LHCN-M2 (cell line): ENCODE measurements around the gene CD8A. TPM values are rescaled to one million over a fixed set of nuclear protein-coding genes. Genes with fewer than 3 reads are reported as not detected.
"Not testable (repeated sequence)": the region's sequence is repeated elsewhere in the genome, so short reads cannot be mapped to it uniquely, and the experiment has no call there.

Source experiments
- DNase-seq: peaks from one replicate; pipeline ENCODE4 v3.0.0-alpha.2; 2012; ENCODE audit warnings: low read depth
- total RNA-seq: library from RNA; depleted of rRNA; stranded (reverse); fragments of >200 nt; gene quantifications from 2 replicates; pipeline ENCODE4 v1.2.3, GENCODE V29; 2014

The CD8A gene
- total RNA-seq, 1 experiment from 2014 or later: not detected

GRCh38 chr2:86776532-86776931 is 14.2 kb downstream of the CD8A start:
- DNase-seq: no peak

- DNase-seq: no peak
Measured at GRCh38 chr2:86775338-86775737, 15.4 kb downstream of the CD8A start.

GRCh38 chr2:86774862-86775261 is 15.9 kb downstream of the CD8A start:
- no peak for DNase-seq

GRCh38 chr2:86772611-86773010 is 18.1 kb downstream of the CD8A start:
- DNase-seq: no peak

- DNase-seq: no peak
Measured at GRCh38 chr2:86770816-86771301, 19.9 kb downstream of the CD8A start.

DNA sequence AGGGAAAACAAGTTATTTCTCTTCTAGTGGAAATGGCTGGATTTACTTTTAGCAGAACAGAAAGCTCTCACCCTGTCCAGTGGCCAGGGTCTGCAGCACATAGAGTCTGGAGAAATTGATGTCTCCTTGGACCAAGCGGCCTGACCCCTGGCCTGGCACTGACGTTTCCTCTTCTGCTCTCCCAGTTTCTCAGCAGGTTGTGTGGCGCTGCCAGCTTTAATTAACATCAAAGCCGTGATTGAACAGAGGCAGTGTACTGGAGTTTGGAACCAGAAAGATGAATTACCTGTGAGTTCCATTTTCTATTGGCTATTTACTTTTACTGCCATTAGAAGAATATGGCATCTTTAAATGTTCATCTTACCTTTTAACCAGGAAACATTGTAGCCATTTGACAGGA is 20.9 kb downstream of the CD8A start:
- DNase-seq: no peak

GRCh38 chr2:86768189-86768949 is 22.3 kb downstream of the CD8A start:
- DNase-seq: no peak

DNA sequence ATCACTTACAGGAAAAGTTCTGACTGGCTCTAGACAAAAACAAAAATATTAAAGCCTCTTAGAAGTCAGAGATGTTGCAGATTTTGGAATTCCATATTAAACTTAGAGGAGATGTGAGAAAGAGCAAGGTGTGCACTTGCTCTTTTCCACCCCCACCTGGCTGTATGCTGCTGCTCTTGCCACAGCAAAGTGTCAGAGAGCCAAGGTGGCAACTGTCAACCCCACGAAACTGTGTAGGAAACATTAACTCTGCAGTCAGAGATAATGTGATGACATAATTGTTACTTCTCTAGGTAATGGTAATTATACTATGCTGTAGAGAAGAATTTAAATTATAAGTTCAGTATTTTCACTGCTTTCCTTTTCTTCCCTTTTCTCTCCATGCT is 25.4 kb downstream of the CD8A start:
- DNase-seq: no peak

DNA sequence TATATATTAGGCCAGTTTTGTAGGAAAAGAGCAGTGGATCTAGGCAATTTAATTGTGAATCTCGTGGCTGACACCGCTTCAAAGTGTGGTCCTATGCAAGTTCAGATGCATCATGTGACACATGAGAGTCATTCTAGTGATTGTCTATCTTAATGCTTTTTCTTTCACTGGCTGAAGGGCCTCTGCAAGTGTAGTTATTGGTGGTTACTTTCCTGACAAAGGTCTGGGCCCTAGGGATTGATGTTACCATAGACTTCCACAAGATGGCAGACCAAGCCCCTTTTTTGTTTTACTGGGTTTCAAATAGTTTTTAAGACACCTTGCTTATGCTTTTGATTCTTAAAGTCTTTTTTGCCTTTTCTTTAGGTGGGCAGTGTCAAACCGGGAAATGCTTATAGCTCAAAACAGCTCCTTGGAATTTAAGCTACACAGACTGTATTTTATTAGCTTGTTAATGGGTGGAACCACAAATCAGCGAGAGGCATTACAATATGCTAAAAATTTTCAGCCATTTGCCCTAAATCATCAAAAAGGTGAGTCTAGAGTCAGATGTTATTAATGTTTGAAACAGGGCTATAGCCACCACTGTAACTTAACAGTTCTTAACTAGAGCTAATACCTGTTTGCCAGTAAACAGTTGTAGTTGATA is 25.9 kb downstream of the CD8A start:
- peak; percentile 42 for DNase-seq

- DNase-seq: peak; percentile 27
Measured at GRCh38 chr2:86760371-86760770, 30.3 kb downstream of the CD8A start.

DNA sequence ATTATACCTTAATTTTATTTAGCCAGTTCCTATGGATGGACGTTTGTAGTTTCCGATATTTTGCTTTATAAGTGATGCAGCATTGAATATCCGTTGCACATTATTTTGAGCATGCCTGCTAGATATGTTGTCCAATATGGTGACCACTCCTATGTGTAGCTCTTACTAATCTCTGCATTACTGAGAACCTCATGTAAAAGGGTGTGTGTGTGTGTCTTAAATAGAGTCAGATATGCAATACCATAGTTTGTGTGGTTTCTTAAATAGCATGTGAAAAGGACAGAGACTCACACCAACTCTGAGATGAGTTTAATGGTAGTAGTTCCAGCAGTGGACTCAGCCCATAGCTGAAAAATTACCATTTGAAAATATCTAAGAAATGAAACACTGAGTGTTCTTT is 32.3 kb downstream of the CD8A start:
- DNase-seq: no peak

DNA sequence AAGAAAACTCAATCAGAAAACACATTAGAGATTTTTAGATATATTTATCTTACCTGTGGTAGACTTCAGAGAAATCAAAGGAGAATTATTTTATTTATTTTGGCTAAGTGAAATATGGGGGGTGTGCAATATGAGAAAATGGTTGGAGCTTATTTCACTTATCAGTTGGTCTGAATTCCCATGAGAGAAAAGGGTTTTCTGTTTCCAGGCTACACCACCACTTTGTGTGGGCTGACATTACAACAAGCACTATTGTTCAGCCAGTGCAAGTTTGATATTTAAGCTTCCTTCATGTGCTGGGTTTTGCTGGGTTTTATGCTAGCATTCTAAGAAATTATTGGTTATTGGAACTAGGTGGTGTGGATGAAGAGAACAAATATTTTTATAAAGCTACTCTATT is 37.1 kb downstream of the CD8A start:
- no peak for DNase-seq

- no peak for DNase-seq
Measured at GRCh38 chr2:86752934-86753333, 37.8 kb downstream of the CD8A start.

- no peak for DNase-seq
Measured at GRCh38 chr2:86751778-86752177, 38.9 kb downstream of the CD8A start.

GRCh38 chr2:86750240-86750839 is 40.4 kb downstream of the CD8A start:
- DNase-seq: peak; percentile 16

DNA sequence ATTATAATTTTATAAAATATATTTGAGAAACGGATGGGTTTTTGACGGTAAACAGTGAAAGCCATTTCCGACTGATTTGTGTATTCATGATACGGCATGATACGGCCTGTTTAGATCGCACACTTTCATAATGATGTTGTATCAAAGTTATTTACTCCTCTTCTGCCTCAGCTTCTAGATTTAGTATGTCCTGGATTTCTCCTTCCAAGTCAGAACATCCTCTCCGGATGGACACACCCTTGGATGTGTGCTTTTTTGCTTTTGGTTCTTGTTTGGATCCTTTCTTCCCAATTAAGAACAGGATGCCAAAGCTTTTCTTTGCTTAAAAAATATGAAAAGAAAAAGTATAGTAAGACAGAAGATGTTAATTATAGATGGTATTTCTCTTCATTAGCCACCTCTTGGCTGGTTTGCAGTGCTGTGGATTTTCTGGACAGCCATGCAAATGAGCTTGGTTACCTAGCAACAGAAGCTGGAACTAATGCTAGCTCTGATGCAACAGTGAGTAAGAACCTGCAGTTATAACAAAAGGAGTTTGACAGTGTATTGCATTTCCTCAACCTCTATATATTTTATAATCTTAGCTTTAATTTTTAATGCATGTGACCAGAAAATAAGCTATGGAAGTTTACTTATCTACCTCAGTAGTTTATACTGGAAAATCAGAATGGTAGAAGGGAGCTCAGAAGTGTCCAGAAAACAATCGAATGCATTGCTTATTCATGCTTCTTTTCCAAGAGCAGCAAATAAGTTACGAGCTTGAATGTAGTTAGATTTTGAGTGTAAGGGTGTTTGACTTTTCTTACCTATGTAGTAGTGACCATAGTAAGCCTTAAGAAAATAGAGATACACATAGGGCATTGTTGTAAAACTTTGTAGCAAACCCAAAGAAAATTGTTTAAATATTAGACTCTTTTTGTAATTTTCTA is 42.7 kb downstream of the CD8A start:
- DNase-seq: peak; percentile 44

GRCh38 chr2:86746939-86747338 is 43.8 kb downstream of the CD8A start:
- no peak for DNase-seq

DNA sequence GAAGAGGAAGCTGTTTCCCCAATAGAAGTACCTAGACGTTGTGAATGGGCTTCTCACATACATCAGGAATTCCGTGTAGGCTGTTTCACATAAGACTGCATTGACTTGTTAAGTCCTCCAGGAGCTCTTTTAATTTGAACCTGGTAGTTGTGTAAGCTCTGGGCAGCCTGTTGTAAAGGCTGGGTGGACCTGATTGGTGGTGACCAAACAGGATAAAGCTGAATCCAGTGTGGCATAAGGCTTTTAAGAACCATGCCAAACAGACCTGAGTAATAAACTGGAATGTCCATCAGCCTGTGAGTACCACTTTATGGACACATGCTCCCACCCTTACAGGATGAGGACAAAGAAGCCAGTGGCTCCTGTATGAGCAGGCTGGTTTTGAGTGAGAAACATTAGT is 46.6 kb downstream of the CD8A start:
- no peak for DNase-seq

DNA sequence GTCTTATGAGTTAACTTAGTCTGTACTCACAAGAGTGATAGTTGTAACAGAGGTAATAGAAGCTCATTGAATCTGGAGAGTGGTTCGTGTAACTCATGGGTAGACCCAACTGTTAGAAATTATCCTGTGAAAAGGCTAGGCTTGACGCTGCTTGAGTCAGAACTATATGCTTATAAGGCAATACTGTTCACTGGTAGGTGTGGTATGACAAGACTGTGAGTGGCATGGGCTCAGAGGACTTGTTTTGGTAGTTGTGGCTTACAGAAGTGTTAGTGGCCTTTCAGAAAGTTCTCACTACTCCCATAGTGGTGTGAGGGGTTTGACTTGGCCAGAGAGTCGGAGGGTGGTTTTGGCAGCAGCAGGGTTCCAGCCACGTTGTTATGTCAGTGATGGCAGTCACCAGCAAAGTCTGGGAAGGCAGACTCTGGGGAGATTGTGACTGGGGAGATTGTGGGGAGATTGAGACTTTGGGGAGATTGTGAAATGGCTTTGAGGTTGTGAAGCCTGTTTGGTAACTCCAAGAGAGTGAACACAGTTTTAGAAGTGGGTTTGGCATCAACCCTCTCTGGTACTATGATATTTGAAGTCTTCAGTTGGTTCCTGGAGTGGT is 48.7 kb downstream of the CD8A start:
- DNase-seq: not testable (repeated sequence)

- DNase-seq: not testable (repeated sequence)
Measured at GRCh38 chr2:86739889-86740288, 50.8 kb downstream of the CD8A start.

DNA sequence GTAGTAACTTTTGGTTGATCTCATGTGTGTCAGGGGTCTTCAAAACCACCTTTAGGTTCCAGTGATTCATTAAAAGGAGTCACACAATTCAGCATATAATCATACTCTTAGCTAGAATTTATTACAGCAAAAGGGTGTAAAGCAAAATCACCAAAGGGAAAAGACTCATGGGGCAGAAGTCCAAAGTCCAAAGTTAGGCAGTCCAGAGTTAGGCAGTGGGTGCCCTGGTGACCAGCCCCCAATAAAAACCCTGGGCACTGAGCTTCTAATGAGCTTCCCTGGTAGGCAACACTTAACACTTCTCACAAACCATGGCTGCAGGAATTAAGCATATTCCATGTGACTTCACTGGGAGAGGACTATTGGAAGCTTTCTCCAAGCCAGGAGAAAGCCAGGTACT is 51.2 kb downstream of the CD8A start:
- DNase-seq: not testable (repeated sequence)
